Sigmoid colon (tissue), 7 donors: ENCODE measurements around the gene BCL2L12. TPM values are rescaled to one million over a fixed set of nuclear protein-coding genes. Genes with fewer than 3 reads are reported as not detected.

ENCODE experiments used
- DNase-seq: peaks from one replicate; pipeline ENCODE4 v3.0.0-alpha.2; 2019
- H3K27ac ChIP-seq, 4 donors: fragments of 200-600 bp; sonication (generic); one replicate each; pipeline ENCODE4 v1.5.1; 2016 to 2019; ENCODE audit warnings: mild to moderate bottlenecking in 1 of 4
- H3K27me3 ChIP-seq, 3 donors: fragments of 200-600 bp; sonication (generic); one replicate each; pipeline ENCODE4 v1.5.1; 2019; ENCODE audit warnings: mild to moderate bottlenecking in 1 of 3
- H3K36me3 ChIP-seq, 4 donors: fragments of 200-600 bp; sonication (generic); one replicate each; pipeline ENCODE4 v1.5.1; 2016 to 2019
- H3K4me1 ChIP-seq, 4 donors: fragments of 200-600 bp; sonication (generic); one replicate each; pipeline ENCODE4 v1.5.1; 2017 to 2019
- H3K4me3 ChIP-seq, 4 donors: fragments of 200-600 bp; sonication (generic); one replicate each; pipeline ENCODE4 v1.5.1; 2017 to 2019; ENCODE audit warnings: mild to moderate bottlenecking in 2 of 4, moderate library complexity in 1 of 4
- H3K9me3 ChIP-seq, 4 donors: fragments of 200-600 bp in 3 of 4; sonication (generic) in 3 of 4; one replicate each; pipeline versions ENCODE4 v1.5.1 to v1.6.1; 2013 to 2019
- EP300 ChIP-seq, 4 donors: sonication (generic); formaldehyde crosslinking; IDR thresholded peaks; one replicate each; pipeline ENCODE4 v1.6.1; 2017; ENCODE audit warnings: antibody characterized with exemption in 4 of 4
- POLR2A ChIP-seq, 2 donors: fragments of 450-650 bp; IDR thresholded peaks; one replicate each; pipeline ENCODE4 v1.6.1; 2016; ENCODE audit warnings: antibody characterized with exemption in 2 of 2, mild to moderate bottlenecking in 2 of 2, moderate library complexity in 2 of 2
- POLR2AphosphoS5 ChIP-seq, 4 donors: sonication (generic); formaldehyde crosslinking; IDR thresholded peaks; one replicate each; pipeline ENCODE4 v1.6.1; 2017; ENCODE audit warnings: antibody characterized with exemption in 4 of 4
- WGBS, 2 donors: extraction: QIAGEN DNeasy Blood & Tissue Kit; methylation state at CpG; one replicate each; pipeline ENCODE4 v1.1.7; 2013; 5-methylcytosine and 5-hydroxymethylcytosine counted together
- intact Hi-C: fragments of 100-400 bp; cut with DNase I; formaldehyde crosslinking; loops from one replicate; pipeline ENCODE4 v1.15.1; 2023
- polyA plus RNA-seq, 3 donors: library from polyadenylated mRNA; stranded (reverse); fragments of 200-250 nt; gene quantifications; one replicate each; pipeline ENCODE4 v1.2.3, GENCODE V29; 2013
- total RNA-seq, 4 donors: library from RNA; depleted of rRNA; stranded (reverse); fragments of >200 nt; gene quantifications; one replicate each; pipeline ENCODE4 v1.1.0, GENCODE V29; 2016
- TF ChIP-seq, protein P1 (sequence below), 4 experiments: fragments of 450-650 bp in 3 of 4; fragments of 200-600 bp in 1 of 4; IDR thresholded peaks; one replicate each; pipeline ENCODE4 v1.5.1; 2016 to 2019; ENCODE audit warnings: antibody characterized with exemption in 4 of 4, mild to moderate bottlenecking in 3 of 4, moderate library complexity in 2 of 4
- donor health status: healthy with polysubstance abuse.
- donor health status: Bipolar disorder and iron deficiency.
- donor health status: healthy.

BCL2L12 gene
- total and polyA plus RNA-seq, 7 donors: 4.6 to 43.6 (median 9.0) TPM

DNA sequence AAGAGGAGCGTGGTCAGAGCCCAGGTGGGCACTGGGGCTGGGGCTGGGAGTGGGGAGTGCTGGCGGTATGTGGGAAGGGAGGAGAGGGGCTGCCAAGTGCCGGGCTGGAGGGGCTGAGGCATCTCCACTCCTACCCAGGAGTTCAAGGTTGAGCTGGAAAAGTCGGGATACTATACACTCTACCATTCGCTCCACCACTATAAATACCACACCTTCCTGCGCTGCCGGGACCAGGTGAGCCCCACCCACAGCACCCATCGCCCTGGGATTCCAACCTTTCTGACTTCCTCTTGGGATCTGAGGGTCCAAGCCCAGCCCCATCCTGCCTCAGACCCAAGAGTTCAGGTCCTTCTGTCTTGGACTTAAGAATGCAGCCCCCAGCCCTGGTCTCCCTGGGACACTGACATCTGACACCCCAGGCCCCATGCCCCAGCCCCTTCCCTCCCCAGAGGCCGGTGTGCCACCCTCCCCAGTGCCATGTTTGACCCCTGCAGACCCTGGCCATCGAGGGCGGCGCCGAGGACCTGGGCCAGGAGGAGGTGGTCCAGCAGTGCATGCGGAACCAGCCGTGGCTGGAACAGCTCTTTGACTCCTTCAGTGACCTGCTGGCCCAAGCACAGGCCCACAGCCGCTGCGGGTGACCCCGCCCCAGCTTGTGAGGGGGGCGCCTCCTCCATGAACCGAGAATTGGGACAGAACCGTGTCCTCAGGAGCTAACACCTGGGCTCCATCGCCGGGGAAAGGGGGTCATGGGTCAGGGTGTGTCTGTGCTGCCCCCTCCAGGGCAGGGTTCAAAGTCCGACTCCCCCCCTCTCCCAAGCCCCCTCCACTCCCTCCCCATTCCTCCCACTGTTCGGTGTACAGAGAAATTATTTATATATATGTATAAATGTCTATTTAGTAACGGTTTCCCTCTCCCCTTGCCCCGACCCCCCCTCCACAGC is 40.5 kb upstream of the BCL2L12 start:
- H3K36me3 ChIP-seq: peaks cover 12 to 43% (median 31%) of the 10 kb centered on the region in 4 donors
- H3K9me3 ChIP-seq: no peaks in the 10 kb centered on the region
- no peak overlapping the region for H3K4me3 ChIP-seq
- peaks cover 0 to 4% (median 1%) of the 10 kb centered on the region in 4 donors for H3K4me1 ChIP-seq
- WGBS, 2 donors: 65 to 86% methylated on average over 27 of the region's 27 CpGs
- no peaks in the 10 kb centered on the region for H3K27me3 ChIP-seq
- TF ChIP-seq POLR2A (IDR thresholded peaks at IDR 0.05): no peak
- TF ChIP-seq, protein P1, sequence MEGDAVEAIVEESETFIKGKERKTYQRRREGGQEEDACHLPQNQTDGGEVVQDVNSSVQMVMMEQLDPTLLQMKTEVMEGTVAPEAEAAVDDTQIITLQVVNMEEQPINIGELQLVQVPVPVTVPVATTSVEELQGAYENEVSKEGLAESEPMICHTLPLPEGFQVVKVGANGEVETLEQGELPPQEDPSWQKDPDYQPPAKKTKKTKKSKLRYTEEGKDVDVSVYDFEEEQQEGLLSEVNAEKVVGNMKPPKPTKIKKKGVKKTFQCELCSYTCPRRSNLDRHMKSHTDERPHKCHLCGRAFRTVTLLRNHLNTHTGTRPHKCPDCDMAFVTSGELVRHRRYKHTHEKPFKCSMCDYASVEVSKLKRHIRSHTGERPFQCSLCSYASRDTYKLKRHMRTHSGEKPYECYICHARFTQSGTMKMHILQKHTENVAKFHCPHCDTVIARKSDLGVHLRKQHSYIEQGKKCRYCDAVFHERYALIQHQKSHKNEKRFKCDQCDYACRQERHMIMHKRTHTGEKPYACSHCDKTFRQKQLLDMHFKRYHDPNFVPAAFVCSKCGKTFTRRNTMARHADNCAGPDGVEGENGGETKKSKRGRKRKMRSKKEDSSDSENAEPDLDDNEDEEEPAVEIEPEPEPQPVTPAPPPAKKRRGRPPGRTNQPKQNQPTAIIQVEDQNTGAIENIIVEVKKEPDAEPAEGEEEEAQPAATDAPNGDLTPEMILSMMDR (IDR thresholded peaks at IDR 0.05): no peak
- no peak for TF ChIP-seq EP300 (IDR thresholded peaks at IDR 0.05)
- TF ChIP-seq POLR2AphosphoS5 (IDR thresholded peaks at IDR 0.05): no peak
- intact Hi-C loops: no loop called here
- no peak for DNase-seq
- H3K27ac ChIP-seq: no peak overlapping the region

GRCh38 chr19:49626226-49626625 is 39.5 kb upstream of the BCL2L12 start:
- TF ChIP-seq, protein P1 (IDR thresholded peaks at IDR 0.05): no peak
- TF ChIP-seq POLR2AphosphoS5 (IDR thresholded peaks at IDR 0.05) (no peak), EP300 (IDR thresholded peaks at IDR 0.05) (no peak), POLR2A (IDR thresholded peaks at IDR 0.05) (no peak)
- WGBS, 2 donors: 88 to 91% methylated on average over 11 of the region's 11 CpGs
- intact Hi-C loops: no loop called here
- peaks cover 11 to 38% (median 28%) of the 10 kb centered on the region in 4 donors for H3K36me3 ChIP-seq
- H3K27ac ChIP-seq: no peak overlapping the region
- no peaks in the 10 kb centered on the region for H3K27me3 ChIP-seq
- no peak overlapping the region for H3K4me3 ChIP-seq
- H3K4me1 ChIP-seq: peaks cover 0 to 13% (median 9%) of the 10 kb centered on the region in 4 donors
- H3K9me3 ChIP-seq: no peaks in the 10 kb centered on the region
- no peak for DNase-seq

- H3K36me3 ChIP-seq: peaks cover 5 to 31% (median 16%) of the 10 kb centered on the region in 4 donors
- intact Hi-C loops: no loop called here
- 92 to 95% methylated on average over 9 of the region's 9 CpGs for WGBS, 2 donors
- H3K4me3 ChIP-seq: no peak overlapping the region
- TF ChIP-seq POLR2AphosphoS5 (IDR thresholded peaks at IDR 0.05): no peak
- no peak for TF ChIP-seq POLR2A (IDR thresholded peaks at IDR 0.05)
- TF ChIP-seq EP300 (IDR thresholded peaks at IDR 0.05): no peak
- TF ChIP-seq, protein P1 (IDR thresholded peaks at IDR 0.05): no peak
- H3K9me3 ChIP-seq: no peaks in the 10 kb centered on the region
- H3K27me3 ChIP-seq: no peaks in the 10 kb centered on the region
- DNase-seq: no peak
- peak overlapping the region in 1 of 4 donors; percentile 4 for H3K27ac ChIP-seq
- peaks cover 0 to 17% (median 14%) of the 10 kb centered on the region in 4 donors for H3K4me1 ChIP-seq
Measured at GRCh38 chr19:49629659-49630058, 36.1 kb upstream of the BCL2L12 start.

GRCh38 chr19:49631014-49631588 is 34.6 kb upstream of the BCL2L12 start:
- peaks cover 0 to 32% (median 14%) of the 10 kb centered on the region in 4 donors for H3K36me3 ChIP-seq
- no peaks in the 10 kb centered on the region for H3K27me3 ChIP-seq
- no peak for DNase-seq
- 26 to 63% methylated on average over 9 of the region's 9 CpGs for WGBS, 2 donors
- peak overlapping the region in 3 of 4 donors; percentile 23 to 61 (median 54) for H3K27ac ChIP-seq
- no peak overlapping the region for H3K4me3 ChIP-seq
- peaks cover 0 to 21% (median 17%) of the 10 kb centered on the region in 4 donors for H3K4me1 ChIP-seq
- TF ChIP-seq EP300 (IDR thresholded peaks at IDR 0.05): no peak
- TF ChIP-seq POLR2A (IDR thresholded peaks at IDR 0.05): no peak
- peak in 1 of 4 donors; percentile 13 for TF ChIP-seq POLR2AphosphoS5 (IDR thresholded peaks at IDR 0.05)
- TF ChIP-seq, protein P1 (IDR thresholded peaks at IDR 0.05): no peak
- H3K9me3 ChIP-seq: no peaks in the 10 kb centered on the region
- intact Hi-C loops: no loop called here
